GM19468 (cell line): Measurements from ENCODE around the gene ALDOA.
"Not testable (repeated sequence)": the region's sequence is repeated elsewhere in the genome, so short reads cannot be mapped to it uniquely, and the experiment has no call there.

Experiments used
- ATAC-seq: cut with Tn5 transposase; IDR thresholded peaks from one replicate; pipeline ENCODE4 v1.9.1; 2021; ENCODE audit warnings: mild to moderate bottlenecking, moderate library complexity, moderate number of reproducible peaks; ENCODE audit not compliant: unreplicated experiment; ENCODE audit errors: extremely low read depth

The ALDOA gene

DNA sequence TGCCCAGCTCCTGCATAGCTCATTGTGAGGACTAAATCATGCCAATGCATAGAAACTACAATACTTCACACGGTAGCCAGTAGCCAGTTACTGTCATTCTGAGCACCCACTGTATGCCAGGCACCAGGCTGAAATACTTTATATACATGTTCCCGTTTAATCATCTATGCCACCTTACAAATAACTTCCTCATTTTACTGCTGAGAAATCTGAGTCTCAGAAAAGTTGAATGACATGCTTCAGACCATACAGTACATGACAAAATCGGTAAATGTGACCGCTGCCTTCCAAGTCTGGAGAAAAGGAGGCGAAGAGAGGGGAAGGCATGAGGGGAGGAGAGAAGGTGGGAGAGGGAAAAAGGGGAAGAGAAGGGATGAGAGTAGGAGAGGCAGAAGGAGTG lies 25.3 kb upstream of the ALDOA start:
- no peak for ATAC-seq

DNA sequence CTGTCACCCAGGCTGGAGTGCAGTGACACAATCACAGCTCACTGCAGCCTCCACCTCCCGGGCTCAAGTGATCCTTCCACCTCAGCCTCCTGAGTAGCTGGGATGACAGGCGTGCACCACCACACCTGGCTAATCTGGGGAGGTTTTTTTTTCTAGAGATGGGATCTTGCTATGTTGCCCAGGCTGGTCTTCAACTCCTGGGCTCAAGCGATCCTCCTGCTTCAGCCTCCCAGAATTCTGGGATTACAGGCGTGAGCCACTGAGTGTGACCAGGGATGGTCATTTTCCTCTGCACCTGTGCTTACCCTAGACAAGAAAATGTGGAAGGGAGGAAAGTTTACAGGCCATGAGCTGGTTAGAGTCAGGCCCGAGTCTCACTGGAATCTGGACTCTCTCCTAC lies 24.9 kb upstream of the ALDOA start:
- ATAC-seq = not testable (repeated sequence)

DNA sequence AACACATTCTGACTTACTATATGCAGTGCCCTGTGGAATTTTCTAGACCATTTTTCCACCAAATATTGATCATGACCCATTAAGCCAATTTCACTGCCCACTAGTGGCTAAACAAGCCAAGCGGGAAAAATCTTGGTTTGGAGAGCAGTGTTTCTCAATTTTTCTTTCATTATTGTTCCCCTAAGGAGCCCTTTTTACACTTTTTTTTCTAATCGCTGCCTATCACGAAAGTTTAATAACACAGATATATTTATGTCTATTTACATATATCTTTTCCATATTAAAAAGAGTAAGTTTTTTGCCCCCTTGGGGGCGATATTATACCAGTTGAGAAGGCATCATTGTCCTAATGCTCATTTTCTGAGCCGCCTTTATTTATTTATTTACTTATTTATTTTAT lies 23.7 kb upstream of the ALDOA start:
- no peak for ATAC-seq

DNA sequence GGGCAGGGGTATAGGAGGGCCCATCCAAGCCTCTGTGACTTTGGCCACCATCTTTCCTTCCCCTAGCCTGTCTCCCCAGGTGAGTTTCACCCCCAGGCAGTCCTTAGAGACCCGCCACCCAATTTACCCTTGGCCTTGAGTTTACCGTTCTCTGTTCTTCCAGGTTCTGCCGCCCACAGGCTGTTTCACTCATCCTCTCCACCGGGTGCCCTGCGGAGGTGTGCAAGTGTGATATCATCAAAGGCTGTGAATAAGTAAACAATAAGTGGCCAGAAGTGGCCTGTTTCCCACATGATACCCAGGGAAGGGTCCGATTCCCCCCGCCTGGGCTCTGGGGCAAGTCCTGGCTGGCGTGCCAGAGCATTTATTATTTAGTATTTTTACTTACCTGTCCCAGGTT lies 19.4 kb upstream of the ALDOA start:
- ATAC-seq = no peak

DNA sequence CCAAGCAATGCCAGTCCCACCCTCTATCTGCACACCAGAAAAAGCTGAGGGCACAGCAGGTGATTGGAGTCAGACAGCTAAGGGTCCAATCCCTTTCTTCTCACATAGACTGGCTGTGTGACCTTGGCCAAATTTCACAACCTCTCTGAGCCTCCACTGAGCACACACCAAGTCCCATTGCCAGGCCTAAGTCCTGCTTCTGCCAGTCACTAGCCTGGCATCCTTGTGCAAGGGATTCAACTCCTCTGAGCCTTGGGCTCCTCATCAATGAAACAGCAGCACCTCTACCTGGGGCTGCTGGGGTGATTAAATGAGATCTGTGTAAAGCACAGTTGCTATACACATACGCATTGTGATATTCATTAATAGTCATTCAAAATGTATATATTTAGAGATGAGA lies 19.0 kb upstream of the ALDOA start:
- no peak for ATAC-seq

DNA sequence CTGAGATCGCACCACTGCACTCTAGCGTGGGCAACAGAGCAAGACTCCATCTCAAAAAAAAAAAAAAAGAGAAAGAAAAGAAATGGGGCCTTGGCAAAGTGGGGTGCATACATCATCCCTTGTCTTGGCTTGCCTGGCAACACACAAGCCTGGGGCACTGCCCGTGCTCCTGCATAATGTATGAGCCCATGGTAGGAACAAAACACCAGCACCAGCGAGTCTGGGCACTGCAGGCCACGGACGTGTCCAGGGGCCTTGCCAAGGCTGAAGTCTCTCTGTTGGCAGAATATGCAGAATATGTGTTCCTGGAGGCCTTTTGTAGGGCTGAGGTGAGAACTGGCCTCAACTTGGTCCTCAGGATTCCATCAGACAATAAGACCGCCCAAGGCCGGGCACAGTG lies 15.7 kb upstream of the ALDOA start:
- no peak for ATAC-seq

DNA sequence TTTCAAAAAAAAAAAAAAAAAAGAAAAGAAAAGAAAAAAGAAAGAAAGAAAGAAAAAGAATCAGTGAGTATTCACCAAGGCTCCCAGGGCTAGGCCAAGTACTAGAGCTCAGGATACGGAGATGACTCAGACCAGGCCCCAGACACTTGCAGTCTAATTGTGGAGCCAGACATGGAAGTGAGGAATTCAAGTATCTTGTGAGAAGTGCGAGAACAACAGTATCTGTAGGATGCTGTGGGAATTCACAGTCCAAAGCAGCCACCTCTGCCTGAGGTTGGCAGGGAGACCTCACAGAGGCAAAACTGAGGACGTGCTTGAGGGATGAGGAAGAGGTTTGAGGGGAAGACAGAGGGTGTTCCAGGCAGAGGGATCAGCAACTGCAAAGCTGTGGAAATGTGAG lies 14.0 kb upstream of the ALDOA start:
- ATAC-seq = no peak

DNA sequence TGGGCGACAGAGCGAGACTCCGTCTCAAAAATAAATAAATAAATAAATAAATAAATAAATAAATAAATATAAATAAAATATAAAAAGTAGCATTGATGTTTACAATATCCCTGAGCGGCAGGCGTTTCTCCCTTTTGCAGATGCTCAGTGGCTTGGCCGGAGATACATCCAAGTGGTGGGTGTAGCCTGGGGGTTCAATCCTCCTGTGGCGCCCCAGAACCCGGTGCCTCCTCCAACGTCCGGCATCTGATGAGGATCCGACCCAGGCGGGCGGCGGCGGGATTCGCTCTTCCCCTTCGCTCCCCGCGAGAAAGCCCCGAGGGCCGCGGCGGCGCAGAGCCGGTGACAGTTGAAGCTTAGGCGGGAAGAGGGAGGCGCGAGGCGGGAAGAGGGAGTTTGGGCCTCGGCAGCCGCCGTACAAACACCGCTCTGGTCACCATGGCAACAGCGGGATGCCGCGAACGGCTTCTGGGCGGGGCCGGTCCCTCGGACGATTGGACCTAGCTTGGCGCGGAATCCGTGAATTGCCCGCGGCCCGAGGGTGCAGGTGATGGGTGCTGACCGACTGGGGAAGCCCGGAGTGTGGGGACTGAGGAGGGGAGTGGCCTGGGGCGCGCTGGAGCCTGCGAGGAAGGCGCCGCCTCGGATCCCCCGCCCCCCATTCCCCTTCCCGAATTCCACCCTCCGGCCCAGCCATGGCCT lies 12.7 kb upstream of the ALDOA start:
- ATAC-seq = peak; percentile 25

DNA sequence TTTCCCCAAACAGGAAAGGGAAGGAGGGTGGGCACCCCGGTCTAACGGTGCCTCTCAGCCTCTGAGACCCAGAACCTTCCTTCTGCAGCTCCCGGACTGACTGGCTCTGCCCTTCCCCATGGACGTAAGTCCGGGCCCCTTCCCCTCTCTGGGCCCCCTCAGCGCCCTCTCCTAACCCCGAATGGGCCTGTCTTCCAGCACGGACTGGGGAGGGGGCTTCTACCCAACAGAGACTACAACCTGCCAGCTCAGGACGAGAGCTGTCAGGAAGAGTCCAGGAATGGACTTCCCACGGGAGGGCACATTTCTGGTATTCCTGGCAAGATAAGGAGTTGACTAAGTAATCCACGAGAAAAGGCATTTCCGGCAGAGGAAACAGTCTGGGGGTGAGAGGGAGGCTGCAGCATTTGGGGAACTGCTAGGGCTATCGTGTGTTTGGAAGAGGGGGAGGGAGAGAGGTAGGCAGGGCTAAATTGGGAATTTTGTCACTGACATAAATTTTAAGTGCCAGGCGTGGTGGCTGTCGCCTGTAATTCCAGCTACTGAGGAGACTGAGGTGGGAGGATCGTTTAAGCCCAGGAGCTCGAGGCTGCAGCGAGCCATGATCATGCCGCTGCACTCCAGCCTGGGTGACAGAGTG lies 12.1 kb upstream of the ALDOA start:
- no peak for ATAC-seq

DNA sequence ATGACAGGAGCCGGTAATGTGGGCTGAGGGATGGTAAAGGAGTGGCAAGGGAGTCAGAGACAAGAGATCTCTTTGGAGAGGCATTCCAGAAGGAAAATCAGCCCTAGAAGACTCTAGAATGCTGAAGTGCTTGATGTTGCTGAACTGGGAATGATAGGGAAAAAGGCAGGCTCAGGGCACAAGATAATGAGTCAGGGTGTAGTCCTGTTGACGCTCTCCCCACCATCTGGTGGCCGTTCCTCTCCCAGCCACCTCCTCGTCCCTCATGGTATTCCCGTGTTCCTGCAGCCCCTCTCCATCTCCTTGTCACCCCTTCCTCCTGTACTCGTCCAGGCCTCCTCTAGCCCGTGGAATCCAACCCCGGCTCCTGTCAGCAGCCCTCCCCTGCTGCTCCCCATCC lies 11.1 kb upstream of the ALDOA start:
- ATAC-seq = no peak

DNA sequence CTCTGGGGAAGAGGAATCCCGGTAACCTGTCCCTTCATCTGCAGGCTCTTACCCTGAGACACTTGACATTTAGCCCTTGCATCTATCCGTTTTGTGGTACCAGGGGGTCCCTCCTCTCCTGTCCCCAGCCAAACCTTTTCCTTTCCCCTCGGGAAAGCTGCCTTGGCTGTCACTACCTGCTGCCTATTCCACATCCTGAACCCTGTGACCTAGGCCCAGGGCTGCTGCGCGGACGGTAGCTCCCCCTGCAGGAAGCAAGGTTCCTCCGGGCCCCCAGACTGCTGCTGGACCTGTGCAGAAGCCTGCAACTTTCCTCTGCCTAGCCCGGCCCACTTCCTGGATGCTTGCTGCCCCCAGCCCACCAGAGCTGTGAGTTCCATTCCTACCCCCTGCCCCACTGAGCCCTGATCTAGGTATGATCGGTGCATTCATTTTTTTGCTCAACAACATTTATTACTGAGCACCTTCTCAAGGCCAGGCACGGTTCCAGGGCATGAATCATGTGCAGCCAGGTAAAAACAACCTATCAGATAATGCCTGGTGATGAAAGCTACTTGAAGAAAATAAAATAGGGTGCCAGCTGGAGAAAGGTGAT lies 10.5 kb upstream of the ALDOA start:
- ATAC-seq = no peak

DNA sequence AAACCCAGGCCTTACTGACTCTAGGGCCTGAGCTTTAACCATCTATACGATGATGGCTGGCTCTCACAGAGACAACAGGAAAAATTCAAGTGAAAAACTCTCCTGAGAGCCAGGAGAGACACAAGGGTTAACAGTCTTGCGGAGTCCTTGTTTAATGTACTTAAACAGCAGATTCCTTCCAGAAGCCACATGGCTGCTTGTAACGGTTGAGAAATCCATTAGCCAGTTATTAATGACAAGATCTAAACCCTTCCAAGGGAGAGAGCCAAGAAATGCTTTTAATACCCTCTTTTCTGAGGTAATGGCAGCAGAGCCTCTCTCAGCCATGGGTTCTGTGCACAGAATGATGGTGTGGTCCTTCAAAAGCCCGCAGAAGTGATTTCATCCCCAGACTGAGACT lies 5.2 kb upstream of the ALDOA start:
- no peak for ATAC-seq

DNA sequence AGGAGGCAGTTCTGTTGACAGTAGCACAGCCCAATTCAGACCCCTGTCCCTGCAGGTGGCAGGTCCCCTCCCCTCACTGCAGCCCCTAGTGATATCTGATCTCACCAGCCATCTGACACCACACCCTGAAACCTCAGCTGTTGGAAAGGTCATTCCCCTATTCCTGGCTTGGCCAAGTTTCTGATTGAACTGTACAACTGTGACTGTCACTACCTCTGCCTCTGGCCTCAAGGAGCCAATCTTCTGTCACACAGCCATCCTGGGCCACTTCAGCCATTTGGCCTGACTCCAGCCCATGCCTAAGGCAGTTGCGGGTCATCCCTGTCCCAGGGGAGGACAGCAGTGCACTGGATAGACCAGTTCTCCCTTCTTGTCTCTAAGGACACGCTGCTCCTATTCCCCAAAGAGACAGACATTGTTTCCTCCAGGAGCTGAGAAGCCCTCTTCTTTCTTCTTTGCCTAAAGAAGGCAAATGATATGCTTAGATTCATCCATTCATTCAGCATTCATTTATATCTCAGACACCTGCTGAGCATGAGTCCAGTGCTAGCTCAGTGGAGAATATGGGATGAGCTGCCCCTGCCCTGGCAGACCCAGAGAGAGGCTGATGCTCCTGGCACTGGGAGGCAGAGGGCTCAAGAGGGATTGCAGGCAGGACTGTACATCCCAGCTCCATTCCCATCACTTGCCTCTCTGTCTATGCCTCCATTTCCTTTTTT lies 4.6 kb upstream of the ALDOA start:
- no peak for ATAC-seq

DNA sequence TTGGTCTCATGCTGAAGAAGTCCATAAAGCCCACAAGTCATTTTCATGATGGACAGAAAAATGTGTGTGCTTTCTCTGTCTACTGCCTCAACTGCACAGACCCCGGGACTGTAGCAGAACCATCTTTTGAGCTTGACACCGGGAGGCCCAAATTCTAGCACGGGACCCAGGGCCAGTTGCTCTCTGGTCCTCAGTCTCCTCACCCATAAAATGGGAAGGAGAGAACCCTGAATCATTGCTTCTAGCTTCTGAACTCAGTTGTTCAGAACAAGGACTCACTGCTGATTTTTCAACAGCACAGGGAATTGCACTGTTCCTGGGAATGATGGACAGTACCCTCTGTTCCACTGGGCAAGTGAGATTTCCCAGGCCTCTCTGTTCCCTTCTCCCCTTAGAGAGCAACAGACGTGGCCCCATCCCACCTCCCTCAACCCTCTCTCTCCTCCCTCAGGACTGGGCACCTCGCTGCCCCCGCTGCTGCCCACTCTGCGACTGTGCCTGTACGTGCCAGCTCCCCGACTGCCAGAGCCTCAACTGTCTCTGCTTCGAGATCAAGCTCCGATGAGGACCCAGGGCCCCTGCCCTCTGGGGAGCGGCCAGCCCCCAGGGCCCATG lies 2.2 kb upstream of the ALDOA start:
- no peak for ATAC-seq

DNA sequence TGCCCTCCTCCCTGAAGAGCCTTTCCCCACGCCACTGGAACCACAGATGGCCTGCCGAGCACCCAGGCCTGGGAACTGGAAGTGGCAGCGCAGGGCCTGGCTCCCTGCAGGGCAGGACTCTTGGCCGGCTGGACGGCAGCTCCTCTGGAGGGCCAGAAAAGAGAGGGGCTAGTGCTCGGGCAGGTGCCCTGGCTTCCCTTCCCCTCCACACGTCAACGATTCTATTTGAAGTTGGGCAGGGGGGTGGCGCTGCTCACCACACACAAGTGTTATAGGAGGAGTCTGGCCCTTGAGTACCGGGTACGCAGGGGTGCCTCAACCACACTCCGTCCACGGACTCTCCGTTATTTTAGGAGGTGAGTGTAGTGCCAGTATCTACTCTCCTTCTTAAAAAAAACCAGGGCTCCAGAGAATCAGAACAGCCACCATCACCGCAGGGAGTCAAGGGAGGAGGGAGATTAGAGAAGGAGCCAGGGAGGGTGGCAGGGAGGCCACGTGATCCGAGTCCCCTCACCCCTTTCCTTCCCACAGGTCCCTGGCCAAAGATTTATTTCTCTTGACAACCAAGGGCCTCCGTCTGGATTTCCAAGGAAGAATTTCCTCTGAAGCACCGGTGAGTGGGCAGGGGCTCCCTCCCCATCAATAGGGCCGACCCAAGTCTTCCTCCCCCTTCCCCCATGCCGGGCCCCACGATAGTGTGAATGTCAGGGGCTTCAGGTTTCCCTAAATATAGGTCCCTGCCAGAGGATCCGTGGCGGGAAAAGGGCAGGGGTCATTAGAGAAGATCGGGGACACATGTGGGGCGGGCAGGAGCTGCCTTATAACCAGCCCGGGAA lies 1.4 kb upstream of the ALDOA start:
- ATAC-seq = no peak

DNA sequence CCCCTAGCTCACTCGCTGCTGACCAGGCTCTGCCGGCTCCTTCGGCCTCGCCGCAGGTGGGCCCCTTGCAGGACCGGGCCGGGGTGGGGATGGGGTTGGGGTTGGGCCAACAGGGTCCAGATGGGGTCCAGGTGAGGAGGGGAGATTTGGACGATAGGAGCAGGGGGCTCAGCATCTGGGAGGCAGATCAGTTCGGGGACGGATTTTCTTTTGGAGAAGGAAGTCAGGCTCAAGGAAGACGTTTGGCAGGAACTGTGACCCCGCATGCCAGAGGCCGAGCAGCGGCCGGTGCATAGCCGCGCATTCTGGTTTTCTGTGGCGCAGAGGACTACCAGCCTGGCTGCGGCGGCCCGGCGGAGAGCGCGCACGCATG lies 845 bp upstream of the ALDOA start:
- no peak for ATAC-seq

DNA sequence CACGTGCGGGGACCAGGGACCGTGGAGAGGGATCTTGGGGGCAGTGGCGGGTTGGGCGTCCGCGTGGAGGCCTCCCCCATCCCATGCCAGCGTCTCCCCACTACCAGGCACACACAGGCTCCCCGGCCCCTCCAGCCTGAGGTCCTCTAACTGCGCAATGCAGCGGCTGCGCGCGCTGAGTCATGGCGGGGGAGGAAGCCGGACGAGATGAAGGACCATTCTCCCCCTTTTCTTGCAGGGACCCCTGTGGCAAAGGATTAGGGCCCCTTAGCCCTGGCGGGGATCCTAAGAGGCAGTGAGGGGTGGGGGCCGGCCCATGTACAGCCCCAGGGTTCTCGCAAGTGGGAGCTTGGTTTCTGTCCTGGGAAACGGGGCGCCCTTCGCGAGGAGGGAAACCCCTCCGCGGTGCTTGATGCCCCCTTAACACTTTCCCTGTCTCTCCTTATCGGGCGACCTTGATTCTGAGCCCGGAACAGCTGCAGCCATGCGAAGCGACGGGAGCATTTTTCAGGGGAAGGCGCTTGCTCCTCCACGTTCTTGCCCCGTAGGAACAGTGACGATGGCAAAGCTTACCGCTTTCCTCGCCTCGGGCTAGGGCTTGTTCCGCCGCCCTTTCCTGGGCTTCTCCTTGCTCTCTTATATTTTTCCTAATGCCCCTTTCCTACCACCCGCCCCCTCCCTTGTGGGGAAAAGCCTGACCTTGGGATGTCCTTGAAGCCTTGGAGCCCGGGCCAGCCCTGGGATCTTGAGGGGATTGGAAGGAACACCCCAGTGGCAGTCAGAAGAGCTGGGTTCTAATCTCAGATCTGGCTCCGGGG lies 592 bp downstream of the ALDOA start:
- ATAC-seq = no peak

DNA sequence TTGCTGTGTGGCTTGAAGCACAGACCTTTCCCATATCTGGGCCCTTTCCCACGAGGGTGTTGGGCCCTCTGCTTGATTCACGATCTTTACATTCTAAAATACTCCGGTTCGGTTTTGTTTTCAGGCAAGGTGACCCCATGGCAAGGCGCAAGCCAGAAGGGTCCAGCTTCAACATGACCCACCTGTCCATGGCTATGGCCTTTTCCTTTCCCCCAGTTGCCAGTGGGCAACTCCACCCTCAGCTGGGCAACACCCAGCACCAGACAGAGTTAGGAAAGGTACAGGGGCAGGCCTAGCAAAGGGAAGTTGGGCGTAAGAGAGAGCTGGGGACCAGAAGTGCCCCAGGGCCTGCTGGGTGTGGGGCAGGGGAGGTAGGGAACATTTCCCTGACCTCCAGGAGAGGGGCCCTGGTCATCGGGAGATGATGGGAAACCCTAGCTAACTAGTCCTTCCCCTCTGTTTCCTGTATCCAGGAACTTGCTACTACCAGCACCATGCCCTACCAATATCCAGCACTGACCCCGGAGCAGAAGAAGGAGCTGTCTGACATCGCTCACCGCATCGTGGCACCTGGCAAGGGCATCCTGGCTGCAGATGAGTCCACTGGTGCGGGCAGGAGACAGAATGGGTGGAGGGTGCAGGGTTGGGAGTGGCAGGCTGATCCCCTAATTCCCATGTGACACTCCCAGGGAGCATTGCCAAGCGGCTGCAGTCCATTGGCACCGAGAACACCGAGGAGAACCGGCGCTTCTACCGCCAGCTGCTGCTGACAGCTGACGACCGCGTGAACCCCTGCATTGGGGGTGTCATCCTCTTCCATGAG lies 1.4 kb downstream of the ALDOA start:
- no peak for ATAC-seq
